HG03571 (cell line): ENCODE data around the gene SUN2.
"Not testable (repeated sequence)": the region's sequence is repeated elsewhere in the genome, so short reads cannot be mapped to it uniquely, and the experiment has no call there.

Experiments used
- ATAC-seq: cut with Tn5 transposase; IDR thresholded peaks from one replicate; pipeline ENCODE4 v1.9.1; 2021; ENCODE audit not compliant: unreplicated experiment

Gene SUN2

DNA sequence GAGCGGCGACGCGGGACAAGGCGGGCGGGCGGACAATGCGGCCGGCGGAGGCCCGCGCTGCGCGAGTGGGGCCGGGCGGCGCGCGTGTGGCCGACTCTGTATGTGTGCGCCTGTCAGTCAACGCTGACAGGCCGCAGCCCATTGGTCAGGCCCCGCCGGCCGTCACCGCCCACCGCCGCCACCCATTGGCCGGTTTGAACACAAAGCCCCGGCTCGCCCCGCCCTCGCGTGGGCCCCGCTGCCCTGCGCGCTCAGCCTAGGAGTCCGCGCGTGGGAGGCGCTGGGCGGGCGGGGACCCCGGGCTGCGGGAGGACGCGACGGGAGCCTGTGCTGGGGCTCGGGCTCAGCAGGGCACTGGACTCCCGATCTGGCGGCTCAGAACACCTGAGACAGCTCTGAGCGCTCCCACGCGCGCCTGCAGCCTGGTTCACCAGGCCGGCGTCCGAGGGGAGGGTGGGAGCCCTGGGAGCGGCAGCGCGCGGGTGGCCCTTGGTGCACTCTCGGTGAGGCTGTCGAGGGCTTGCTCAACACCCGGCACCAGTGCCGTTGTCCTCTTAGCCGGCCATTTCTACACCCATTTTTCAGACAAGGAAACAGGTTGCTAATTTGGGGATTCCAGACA, at the start of gene SUN2:
TSS of gene SUN2 (minus strand) at position 88 of the 622 bp plus-strand sequence. CDS start 3,370 bp downstream, outside the sequence.
- peak; percentile 52 for ATAC-seq

DNA sequence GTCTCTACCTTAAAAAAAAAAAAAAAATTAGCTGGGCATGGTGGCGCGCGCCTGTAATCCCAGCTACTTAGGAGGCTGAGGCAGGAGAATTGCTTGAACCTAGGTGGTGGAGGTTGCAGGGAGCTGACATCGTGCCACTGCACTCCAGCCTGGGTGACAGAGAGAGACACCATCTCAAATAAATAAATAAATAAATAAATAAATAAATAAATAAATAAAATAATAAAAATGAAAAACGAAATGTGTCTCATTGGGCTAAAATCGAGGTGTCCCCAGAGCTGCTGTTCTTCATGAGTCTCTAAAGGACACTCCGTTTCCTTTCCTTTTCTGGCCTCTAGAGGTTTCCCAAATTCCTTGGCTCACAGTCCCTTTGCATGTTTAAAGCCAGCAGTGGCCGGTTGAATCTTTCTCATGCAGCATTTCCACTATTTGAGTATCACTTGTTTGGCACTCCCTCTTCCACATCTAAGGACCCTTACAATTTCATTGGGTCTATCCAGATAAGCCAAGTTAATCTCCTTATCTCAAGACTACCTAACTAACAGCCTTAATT, 49.3 kb upstream of the SUN2 start:
- not testable (repeated sequence) for ATAC-seq

DNA sequence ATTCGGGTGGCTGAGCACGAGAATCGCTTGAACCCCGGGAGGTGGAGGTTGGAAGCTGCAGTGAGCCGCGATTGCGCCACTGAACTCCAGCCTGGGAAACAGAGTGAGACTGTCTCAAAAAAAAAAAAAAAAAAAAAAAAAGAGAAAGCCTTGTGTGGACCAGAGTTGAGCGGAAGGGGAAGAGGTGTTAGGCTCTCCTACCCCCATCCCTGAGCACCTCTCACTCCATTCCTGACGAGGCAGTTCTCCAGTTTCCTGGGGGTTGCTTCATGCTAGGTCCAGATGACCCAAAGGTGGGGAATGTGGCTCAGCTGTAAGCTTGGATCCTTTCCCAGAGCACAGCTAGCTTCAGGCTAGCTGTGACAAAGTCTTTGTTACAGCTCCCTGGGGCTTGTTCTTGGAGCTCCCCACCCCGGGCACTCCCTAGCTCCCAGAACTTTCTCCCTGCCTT, 46.9 kb upstream of the SUN2 start:
- ATAC-seq: no peak

DNA sequence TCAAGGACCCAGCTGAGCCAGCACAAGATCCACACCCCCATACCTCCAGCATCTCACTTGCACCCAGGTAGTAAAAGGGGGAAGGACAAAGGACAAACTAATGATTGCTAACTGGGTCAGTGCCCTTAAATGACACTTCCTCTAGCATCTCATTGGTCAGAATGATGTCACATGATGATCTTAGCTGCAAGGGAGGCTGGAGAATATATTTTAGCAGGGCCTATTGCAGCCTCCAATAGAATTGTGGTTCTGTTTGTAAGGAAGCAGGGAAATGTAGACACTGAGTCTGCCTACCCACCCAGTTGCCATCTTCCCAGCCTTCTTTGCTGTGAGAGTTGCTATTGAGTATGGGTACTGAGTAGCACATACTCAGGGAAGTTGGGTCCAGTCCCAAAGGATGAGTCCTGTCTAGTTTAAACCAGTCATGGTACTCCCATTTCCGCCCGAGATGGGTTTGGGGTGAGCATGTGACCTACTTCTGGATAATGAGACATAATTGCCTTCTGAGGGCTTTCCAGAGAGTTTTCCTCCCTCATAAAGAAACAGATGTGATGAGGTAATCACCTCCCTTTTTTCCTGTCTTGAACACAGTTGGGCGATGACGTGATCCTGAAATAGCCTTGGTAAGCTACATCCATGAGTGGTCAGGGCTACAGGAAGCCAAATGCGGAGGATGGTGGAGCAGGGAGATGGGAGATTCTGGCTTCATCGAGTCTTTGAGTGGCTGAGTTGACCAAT, 43.6 kb upstream of the SUN2 start:
- ATAC-seq: no peak

DNA sequence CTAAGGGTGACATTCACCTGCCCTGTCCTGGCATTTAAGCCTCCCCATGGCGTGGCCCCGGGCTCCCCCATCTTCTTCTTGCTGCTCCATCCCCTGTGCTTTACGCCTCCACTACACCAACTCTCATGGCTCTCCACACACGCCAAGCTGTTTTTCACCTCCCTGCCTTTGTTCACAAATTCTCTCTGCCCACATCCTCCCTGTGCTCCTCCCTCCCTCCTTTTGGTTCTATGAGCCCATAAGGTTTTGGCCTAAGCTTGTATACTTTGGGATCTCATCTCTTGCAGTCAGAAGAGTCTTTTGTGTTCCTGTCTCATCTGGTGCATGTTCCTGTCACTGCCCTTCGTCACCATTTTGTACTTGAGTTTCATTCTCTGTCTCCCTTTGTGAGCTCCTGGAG, 42.7 kb upstream of the SUN2 start:
- ATAC-seq: no peak

- no peak for ATAC-seq
Measured at GRCh38 chr22:38796262-38796957, 40.6 kb upstream of the SUN2 start.

- ATAC-seq: no peak
Measured at GRCh38 chr22:38795569-38795968, 39.8 kb upstream of the SUN2 start.

DNA sequence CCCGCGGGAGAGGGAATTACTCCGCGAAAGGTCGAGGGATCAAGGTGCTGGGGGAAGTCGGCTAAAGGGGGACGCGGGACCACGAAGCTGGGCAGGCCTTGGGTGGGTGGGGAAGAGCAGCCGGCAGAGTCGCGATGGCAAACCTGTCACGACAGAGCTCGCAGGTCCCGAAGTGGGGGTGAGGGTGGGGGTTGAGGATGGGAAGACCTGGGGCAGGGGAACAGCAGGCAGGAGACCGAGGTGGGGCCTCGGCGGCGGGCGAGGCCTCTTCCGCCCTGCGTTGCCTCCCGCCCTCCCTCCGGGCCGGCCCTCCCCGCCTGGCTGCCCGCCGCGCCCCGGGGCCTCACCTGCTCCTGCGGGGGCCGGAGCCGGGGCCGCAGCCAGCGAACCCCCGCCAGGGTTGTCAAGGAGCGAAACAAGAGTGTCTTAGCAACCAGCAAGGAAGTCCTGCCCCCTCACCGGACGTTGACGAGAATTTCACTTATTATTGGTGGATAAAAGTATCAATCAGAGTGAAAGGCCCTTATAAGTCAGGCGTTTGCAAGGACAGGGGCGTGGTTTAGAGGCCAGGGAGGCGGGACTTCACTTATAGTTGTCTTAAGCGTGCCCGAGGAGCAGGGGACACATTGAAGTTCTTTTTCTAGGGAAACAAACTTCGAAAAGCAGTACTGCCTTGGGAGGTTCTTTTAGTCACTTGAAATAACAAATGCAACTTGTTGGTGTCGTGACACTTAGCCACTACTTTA, 38.1 kb upstream of the SUN2 start, which contains the start of gene DNAL4:
TSS of gene DNAL4 (minus strand) at position 423 of the 746 bp plus-strand sequence. CDS start 11,412 bp downstream, outside the sequence.
- peak; percentile 97 for ATAC-seq

GRCh38 chr22:38793317-38793716, 37.5 kb upstream of the SUN2 start:
- no peak for ATAC-seq

DNA sequence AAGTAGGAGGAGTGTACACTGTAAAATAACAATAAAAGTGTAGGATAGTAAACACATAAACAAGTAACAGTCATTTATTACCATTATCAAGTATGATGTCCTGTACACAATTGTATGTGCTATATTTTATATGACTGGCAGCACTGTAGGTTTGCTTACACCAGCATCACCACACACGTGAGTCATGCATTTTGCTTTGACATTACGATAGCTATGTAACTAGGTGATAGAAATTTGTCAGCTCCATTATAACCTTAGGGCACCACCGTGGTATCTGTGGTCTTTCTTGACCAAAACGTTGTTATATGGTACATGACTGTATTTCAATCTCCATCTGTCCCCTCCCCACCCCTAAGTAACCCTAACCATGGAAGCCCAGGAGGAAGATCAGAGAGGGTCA, 37.0 kb upstream of the SUN2 start:
- ATAC-seq: no peak

DNA sequence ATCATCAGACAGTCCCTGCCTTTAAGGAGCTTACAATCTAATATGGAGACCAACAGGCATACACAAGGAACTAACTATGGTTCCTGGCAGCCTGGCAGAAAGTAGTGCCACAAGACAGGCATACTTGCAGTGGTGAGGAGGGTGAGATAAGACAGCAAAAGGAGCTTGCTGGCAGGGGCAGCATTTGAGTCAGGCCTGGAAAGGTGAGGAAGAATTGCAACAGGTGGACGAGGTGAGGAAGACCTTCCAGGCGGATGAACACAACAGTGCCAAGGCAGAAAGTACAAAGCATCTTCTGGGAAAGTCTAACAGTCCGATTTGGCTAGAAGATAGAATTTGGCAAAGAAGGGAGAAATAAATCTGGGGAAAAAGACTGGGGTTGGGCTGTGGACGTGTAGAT, 33.8 kb upstream of the SUN2 start:
- ATAC-seq: no peak

GRCh38 chr22:38788846-38789245, 33.0 kb upstream of the SUN2 start:
- no peak for ATAC-seq

GRCh38 chr22:38788021-38788816, 32.4 kb upstream of the SUN2 start:
- ATAC-seq: no peak

DNA sequence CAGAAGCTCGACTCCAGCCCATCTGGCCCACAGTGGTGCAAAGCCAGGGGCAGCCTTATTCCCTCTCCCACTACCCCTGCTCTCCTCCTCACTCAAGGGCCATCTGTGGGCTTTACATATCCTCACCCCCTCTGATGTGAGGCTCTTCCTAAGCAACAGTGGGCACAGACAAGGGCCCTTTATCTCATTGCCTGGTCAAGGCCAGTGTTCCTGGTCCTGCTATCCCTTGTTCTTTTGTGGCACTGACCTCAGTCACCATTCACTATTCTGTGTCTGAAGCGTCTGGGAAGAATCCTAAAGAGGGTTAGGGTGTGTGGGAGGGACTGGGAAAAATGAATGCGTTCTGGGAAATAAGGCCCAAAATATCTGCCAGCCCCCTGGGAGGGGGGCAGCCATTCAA, 30.8 kb upstream of the SUN2 start:
- ATAC-seq: no peak

DNA sequence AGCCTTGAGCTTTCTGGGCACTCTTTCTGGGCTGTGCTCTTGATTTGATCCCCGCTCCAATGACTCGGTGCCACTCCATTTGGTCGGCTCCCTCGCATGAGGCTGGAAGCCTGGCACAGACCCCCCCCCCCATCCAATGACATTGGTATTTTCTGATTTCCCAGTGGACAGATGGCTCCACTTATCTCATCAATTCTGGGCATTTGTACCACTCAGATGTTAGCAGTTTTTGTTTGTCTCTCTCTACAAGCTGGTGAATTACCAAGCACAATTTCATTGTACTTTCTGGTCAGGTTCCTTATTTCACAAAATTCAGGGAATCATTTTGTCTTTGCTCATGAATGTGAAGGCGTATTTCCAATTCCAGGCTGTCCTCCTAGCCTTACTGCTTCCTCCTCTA, 29.1 kb upstream of the SUN2 start:
- ATAC-seq: no peak

DNA sequence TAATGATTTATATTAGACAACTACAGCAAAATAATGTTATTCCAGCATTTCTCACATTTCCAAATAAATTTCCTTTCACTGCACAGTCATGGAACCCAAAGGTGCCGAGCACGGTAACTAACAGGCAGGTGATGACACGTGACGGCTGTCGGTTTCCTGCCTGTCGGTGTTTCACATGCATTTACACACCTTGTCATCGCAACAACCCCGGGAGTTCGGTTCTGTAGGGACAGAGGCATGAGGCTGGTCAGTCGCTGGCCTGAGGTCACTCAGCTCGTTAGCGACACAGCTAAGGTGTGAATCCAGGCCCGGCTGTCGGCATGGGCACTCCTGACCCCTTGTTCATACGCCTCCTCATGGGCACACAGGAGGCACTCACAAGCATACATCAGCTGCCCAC, 28.2 kb upstream of the SUN2 start:
- no peak for ATAC-seq

DNA sequence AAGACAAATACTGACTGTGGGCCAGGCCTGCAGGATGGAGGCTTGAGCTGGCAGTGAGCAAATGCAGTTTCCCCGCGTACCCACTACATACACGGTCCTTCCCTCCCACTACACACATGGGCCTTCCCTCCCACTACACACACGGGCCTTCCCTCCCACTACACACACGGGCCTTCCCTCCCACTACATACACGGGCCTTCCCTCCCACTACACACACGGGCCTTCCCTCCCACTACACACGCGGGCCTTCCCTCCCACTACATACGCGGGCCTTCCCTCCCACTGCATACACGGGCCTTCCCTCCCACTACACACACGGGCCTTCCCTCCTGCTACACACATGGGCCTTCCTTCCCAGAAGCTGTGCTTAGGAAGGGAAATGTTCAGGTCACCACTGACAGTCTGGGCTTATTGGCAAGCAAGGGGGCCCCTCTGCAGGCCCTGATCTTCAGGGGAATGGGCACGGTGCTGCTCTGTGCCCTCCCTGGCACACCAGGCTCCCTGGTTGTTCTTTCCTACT, 27.4 kb upstream of the SUN2 start:
- ATAC-seq: no peak

DNA sequence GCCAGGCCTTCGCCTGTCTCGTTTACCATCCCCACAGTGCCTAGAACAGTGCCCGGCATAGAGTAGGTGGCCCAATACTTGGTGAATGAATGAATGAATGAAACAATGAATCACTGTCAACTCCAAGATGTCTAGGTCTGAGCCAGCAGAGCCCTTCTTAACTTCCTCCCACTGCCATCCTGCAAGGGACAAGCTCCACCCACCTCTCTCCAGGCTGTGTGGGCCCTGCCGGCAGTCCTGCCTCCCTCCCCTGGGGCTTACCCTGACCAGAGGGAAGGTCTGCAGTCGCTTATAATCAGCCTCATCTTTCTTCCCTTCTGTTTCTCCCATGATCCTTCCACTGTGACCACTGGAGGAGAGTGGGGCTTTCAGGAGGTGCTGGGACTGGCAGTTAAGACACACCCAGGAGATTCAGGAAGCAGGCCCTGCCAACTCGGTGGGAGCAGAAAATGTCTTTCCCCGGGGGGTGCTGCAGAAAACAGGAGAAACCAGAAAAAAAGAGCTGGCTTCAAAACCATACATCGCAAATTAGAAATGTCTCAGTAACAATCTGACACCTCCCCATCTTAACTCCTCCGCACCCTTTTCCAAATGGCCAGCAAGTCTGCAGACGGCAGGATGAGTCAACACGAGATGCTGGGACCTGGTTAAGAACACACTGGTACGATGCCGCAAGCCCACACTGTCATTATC, 26.8 kb upstream of the SUN2 start:
- ATAC-seq: no peak

DNA sequence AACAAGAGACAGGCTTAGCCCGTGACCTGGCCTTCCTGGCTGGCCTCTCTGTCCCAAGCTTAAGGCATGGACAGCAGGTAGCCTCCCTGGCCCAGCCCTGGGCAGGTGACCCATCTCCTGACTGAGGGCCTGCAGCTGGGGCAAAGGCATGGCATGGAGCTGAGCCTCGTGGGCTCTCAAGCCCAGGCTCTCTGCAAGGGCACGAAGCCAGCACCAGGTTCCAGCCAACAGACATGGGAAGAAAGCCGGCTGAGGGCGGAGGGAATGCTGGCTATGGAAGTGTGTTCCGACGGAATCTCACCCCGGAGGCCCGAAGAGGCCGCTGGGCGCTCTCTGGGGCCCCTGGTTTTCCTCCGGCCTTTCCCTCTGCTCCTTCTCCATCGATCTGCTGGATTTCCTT, 25.2 kb upstream of the SUN2 start:
- ATAC-seq: no peak
